T1000 (cell line): Measurements from ENCODE around the gene TNFRSF4.

ENCODE experiments used
- DNase-seq: peaks from one replicate; lab custom pipeline; 2025; ENCODE audit warnings: mixed read lengths; lab: John Stamatoyannopoulos, UW

TNFRSF4 gene

DNA sequence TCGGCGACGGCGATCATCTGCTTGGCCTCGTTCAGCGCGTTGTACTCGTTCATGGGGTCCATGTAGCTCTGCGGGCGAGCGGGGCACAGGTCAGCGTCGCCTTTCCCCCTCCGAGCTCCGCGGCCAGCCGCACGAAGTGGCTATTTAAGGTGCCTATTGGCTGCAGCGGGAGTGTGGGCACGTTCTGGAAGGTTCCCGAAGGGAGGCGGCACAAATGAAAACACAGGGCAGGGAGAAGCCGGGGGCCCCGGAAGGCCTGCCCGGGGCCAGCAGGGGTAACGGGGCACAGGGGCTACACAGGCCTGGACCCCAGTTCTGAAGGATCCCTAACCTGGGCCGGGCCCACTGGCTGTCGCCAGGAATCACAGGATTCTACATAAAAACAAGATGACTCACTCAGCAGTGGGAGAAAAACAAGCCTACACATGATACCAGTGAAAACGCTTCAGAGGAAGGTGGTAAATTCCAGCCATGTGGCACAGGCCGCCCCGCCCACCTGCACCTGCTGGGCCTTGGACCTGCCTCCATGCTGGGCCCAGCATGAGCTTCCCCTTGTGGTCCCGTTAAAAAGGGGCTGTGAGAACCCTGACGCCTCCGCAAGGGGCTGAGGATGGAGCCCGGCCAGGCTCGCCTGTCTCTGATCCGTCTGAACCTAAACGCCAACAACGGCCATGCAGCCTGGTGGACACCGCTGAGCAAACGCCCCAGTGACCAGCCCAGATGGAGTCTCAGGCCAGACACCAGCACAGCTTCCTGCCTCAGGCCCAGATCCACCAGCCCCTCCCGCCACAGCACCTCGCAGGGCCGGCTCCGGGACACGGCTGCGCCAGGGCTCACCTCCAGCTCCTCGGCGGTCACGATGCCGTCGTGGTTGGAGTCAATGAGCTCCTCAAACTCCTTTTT is 3.9 kb upstream of the TNFRSF4 start:
- DNase-seq, result no peak

DNA sequence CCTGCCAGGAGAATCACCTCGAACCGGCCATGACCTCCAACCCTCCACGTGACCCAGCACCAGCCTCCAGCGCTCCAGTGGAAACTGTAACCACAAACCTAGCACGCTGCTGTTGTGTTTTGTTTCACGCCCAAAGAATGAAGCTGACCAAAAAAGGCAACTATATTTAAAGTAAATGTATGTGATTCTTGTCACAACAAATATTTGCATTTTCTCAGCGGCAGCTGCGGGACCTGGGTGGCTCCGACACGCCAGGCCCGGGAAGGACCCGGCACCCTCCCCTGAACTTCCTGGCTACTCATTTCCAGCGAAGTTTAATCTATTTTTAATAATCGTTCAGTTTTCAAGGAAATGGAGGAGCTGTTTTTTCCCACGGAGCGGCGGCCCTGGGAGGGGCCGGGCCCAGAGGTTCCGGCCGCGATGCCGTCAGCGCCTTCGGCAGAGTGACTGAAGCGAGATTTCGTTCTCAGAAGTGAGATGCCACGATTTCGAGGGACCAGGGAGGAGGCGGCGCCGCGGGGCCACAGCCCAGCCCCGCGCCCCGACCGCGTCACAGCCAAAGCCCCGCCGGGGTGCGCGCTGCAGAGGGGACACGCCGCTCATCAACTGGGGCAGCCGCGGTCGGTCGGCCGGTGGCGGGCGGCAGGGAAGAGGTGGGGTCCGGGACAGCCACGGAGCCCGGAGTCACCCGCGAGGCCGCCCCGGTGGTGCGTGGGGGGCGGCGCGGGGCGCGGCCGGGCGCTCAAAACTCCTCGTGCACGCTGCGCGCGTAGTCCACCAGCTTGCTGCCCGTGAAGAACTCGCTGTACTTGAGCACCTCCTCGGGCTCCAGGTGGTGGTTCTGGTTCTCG is 3.0 kb upstream of the TNFRSF4 start:
- no peak for DNase-seq

DNA sequence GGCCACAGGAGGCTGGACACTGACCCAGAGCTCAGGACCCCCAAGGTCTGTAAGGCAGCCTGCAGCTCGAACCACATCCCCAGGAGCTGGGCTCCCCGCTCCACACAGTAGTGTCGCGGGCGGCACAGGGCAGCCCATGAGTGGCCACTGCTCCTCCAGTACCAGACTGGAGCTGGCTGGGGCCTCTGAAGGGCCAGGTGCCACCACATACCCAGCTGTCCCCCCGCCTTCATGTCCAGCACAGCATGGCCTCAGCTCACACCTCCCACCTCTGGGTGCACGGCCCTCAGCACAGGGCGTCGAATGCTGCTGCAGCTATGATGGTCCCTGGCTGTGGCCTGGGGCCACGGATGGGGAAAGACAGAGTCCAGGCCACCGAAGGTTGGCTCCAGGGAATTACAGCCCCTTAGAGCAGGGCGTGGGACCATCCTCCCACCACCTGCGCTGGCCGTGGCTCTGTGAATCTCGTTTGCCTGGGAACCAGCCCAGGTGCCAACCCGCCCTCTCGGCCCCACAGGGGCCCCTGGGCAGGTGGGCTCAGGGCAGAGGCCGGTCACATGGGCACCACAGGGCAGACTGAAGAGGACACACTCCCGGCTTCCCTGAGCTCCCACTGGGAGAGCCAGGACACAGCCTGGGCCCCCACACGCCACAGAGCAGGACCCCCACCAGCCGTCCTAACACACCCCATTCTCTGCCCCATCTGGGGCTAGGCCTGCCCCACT is 2.1 kb upstream of the TNFRSF4 start:
- DNase-seq, result no peak

- no peak for DNase-seq
These were observed 1.2 kb upstream of the TNFRSF4 start for GRCh38 chr1:1215080-1215676.

DNA sequence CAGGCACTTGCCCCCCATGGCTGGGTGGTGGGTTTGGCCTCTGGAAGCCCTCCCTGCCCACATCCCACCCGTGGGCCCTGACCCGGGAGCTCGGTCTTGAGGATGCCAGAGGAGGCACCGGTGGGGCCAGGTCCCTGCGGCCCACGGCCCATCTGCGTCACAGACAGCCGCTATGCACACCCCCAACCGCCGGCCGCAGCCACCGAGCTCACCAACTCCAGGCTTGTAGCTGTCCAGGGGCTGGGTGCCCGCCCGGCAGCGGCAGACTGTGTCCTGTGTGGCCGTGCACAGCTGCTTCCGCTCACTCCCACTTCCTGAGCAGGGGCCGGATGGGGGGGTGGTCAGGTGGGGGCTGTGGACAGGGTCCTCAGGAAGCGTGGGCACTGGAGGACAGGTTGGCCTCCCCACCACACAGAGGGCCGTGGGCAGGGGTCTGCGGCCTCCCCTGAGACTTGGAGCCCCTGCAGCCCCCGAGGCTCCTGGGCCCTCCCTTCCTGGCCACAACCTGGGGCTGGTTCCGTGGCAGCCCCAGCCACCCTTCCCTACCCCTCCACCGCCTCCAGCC is 1.1 kb downstream of the TNFRSF4 start:
- no peak for DNase-seq

- no peak for DNase-seq
These were observed 2.2 kb downstream of the TNFRSF4 start for GRCh38 chr1:1211541-1212441.

- DNase-seq, result no peak
These were observed 3.0 kb downstream of the TNFRSF4 start for GRCh38 chr1:1210726-1211540.

DNA sequence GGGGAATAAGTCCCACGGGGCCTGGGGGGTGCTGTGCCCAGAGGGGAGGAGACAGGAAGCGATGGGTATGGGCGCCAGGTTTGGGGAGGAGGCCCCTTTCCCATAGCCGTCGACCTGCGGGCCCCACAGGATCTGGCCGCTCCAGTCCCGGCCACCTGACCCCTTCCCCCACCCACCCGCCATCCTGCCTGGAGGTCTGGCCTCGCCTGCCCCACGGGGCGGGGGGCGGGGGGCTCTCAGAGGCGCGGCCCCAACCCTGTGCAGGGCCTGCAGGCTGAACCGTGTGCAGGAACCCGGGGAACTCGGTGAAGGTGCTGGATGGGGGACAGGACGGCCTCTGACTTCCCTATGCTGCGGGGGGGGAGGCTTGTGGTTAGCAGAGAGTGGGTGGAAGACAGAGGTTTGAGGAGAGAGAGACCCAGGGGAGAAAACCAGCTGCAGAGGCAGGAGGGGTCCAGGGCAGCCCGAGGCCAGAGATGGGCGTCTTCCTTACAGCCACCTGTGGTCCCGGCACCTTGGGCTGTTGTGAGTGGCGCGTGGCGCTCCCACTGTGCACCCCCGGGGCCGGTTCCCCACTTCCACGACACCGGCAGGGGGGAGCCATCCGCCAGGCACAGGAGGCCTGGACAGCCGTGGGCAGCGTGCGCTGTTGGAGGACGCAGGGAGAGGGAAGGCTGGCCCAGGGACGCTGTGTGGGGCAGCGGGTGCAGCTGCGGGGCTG is 5.1 kb downstream of the TNFRSF4 start:
- DNase-seq, result no peak

- DNase-seq, result no peak
These were observed 6.4 kb downstream of the TNFRSF4 start for GRCh38 chr1:1207571-1207892.

- DNase-seq, result no peak
These were observed 6.9 kb downstream of the TNFRSF4 start for GRCh38 chr1:1206966-1207531.

- no peak for DNase-seq
These were observed 7.5 kb downstream of the TNFRSF4 start, which contains the start of gene TNFRSF18 for GRCh38 chr1:1206376-1206965. TNFRSF18 (minus strand) TSS chr1:1206592; CDS start chr1:1206571, 21 bp downstream.

- DNase-seq, result no peak
These were observed 8.1 kb downstream of the TNFRSF4 start for GRCh38 chr1:1205769-1206375.

- DNase-seq, result no peak
These were observed 8.8 kb downstream of the TNFRSF4 start for GRCh38 chr1:1204998-1205768.

GRCh38 chr1:1204425-1204920 is 9.5 kb downstream of the TNFRSF4 start:
- DNase-seq, result no peak

DNA sequence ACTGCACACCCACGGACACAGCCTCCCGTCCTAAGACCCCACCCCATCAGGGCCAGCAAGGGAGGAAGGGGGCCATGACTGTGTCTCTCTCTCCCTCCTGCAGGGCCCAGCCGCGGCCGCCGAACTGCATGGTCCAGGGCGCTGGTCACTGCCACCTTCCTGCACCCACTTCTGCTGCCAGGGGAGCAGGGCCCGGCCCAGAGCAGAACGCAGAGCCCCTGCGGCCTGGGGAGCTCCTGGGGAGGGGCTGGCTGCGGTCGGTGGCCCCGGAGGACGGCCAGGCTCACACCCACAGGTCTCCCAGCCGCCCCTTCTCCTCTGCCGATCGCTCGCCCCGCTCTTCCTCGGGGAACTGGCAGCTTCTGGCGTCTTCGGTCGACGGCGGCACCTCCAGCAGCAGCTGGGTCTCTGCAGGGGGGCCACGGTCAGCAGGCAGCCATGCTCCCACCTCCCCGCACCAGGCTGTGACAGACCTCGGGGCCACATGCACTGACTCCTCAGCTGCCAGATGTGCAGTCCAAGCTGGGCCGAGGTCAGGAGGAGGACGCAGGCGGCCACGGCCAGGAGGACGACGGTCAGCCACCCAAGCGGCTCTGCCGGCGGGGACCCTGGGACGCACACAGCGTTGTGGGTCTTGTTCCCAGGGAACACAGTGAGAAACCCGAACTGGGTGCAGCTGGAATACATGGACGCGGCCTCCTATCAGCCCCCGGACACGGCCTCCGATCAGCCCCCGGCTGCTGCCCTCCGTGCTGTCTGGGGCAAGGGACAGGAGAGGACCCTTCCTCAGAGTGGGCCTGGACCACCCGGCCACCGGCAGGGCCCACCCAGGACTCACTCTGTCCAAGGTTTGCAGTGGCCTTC is 10.2 kb downstream of the TNFRSF4 start:
- DNase-seq, result no peak
